ENCODE measurements around the gene PXK.

GRCh38 chr3:58379351-58380073 lies 46.8 kb downstream of the PXK start:
- TF ChIP-seq GATA2 (IDR thresholded peaks at IDR 0.05; ENCODE audit: low read depth, low read length) (no peak), GATA3 (IDR thresholded peaks at IDR 0.05; ENCODE audit: low read depth, low read length) (no peak)
